HL-60 (cell line): Measurements from ENCODE around the gene FAM171A1.

Source experiments
- DNase-seq, 2 experiments: peaks; one replicate each; pipeline ENCODE4 v3.0.0-alpha.2; 2010 to 2020; ENCODE audit warnings: low read depth in 1 of 2, low spot score in 1 of 2
- H3K27ac ChIP-seq: fragments of 250-450 bp; sonication (Bioruptor Pico); replicated peaks from 2 replicates; pipeline ENCODE4 v1.5.1; 2020; ENCODE audit warnings: mild to moderate bottlenecking, moderate library complexity
- H3K27me3 ChIP-seq: fragments of 250-450 bp; sonication (Bioruptor Pico); 2 replicates; pipeline ENCODE4 v1.5.1; 2021; ENCODE audit warnings: mild to moderate bottlenecking, moderate library complexity; ENCODE audit not compliant: insufficient read depth, poor library complexity, severe bottlenecking
- H3K4me3 ChIP-seq: replicated peaks from 2 replicates; pipeline ENCODE4 v1.5.1; 2011; ENCODE audit warnings: mild to moderate bottlenecking, control low read depth, low read length; ENCODE audit not compliant: insufficient read depth
- GABPA ChIP-seq: IDR thresholded peaks from 2 replicates; pipeline ENCODE4 v1.6.1; 2012; ENCODE audit warnings: low read depth
- POLR2AphosphoS5 ChIP-seq: IDR thresholded peaks from 2 replicates; pipeline ENCODE4 v1.6.1; 2012; ENCODE audit warnings: low read depth
- SPI1 ChIP-seq: IDR thresholded peaks from 2 replicates; pipeline ENCODE4 v1.6.1; 2012; ENCODE audit warnings: low read depth, mild to moderate bottlenecking, borderline replicate concordance
- TF ChIP-seq, protein P1 (sequence below): IDR thresholded peaks from one replicate; pipeline ENCODE4 v1.5.1; 2011; ENCODE audit warnings: low read length, control low read depth, inconsistent platforms; ENCODE audit not compliant: insufficient read depth
- TF ChIP-seq, protein P2 (sequence below): IDR thresholded peaks from 2 replicates; pipeline ENCODE4 v1.6.1; 2012; ENCODE audit warnings: low read depth; ENCODE audit not compliant: insufficient replicate concordance

The FAM171A1 gene

DNA sequence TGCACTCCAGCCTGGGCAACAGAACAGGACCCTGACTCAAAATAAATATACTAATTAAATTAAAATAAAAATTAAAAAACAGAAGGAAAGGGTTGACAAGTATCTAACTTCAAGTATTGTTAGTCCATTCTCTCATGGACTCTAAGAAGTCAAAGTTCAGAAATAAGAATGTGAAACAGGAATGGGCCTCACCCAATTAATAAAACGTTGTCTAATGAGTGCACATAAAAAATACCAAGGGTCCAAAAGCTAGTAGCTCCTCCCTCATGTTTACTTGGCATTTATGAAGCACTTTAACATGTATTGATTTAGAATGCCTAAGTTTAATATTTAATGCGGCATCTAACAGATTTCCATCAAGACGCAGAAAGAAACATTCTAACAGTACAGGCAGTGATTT is 18.9 kb downstream of the FAM171A1 start:
- DNase-seq = no peak
- TF ChIP-seq GABPA = no peak
- TF ChIP-seq, protein P1, sequence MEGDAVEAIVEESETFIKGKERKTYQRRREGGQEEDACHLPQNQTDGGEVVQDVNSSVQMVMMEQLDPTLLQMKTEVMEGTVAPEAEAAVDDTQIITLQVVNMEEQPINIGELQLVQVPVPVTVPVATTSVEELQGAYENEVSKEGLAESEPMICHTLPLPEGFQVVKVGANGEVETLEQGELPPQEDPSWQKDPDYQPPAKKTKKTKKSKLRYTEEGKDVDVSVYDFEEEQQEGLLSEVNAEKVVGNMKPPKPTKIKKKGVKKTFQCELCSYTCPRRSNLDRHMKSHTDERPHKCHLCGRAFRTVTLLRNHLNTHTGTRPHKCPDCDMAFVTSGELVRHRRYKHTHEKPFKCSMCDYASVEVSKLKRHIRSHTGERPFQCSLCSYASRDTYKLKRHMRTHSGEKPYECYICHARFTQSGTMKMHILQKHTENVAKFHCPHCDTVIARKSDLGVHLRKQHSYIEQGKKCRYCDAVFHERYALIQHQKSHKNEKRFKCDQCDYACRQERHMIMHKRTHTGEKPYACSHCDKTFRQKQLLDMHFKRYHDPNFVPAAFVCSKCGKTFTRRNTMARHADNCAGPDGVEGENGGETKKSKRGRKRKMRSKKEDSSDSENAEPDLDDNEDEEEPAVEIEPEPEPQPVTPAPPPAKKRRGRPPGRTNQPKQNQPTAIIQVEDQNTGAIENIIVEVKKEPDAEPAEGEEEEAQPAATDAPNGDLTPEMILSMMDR = no peak
- Histone ChIP-seq H3K27me3 (no peaks in the 10 kb centered on the region), H3K4me3 (no peak overlapping the region), H3K27ac (no peak overlapping the region)

DNA sequence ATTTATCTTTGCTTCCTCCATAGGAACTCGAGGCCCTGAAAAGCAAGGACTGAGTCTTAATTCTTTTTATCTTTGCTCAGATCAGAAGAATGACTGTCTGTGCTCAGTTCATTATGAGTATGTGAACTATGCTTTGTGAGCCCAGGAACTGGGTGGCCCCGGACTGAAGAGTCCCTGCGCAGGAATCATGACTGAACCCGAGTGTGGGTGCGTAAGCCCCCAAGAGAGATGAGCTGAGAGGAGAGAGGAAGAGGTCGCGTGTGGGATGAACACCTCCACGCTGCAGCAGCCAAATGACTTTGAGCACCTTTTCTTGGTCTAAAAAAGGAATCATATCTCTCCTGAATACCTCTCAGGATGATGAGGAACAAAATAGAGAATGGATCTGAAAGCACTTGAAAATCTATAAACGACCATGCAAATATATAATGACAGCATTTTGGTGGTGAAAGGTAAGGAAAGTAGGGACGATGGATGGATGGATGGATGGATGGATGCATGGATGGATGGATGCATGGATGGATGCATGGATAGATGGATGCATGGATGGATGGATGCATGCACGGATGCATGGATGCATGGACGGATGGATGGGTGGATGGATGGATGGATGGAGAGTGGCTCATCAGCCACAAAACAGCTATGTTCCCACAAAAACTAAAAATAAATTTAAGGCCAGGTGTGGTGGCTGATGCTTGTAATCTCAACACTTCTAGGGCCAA is 19.8 kb downstream of the FAM171A1 start:
- TF ChIP-seq, protein P2, sequence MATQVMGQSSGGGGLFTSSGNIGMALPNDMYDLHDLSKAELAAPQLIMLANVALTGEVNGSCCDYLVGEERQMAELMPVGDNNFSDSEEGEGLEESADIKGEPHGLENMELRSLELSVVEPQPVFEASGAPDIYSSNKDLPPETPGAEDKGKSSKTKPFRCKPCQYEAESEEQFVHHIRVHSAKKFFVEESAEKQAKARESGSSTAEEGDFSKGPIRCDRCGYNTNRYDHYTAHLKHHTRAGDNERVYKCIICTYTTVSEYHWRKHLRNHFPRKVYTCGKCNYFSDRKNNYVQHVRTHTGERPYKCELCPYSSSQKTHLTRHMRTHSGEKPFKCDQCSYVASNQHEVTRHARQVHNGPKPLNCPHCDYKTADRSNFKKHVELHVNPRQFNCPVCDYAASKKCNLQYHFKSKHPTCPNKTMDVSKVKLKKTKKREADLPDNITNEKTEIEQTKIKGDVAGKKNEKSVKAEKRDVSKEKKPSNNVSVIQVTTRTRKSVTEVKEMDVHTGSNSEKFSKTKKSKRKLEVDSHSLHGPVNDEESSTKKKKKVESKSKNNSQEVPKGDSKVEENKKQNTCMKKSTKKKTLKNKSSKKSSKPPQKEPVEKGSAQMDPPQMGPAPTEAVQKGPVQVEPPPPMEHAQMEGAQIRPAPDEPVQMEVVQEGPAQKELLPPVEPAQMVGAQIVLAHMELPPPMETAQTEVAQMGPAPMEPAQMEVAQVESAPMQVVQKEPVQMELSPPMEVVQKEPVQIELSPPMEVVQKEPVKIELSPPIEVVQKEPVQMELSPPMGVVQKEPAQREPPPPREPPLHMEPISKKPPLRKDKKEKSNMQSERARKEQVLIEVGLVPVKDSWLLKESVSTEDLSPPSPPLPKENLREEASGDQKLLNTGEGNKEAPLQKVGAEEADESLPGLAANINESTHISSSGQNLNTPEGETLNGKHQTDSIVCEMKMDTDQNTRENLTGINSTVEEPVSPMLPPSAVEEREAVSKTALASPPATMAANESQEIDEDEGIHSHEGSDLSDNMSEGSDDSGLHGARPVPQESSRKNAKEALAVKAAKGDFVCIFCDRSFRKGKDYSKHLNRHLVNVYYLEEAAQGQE = no peak
- TF ChIP-seq SPI1 (no peak), POLR2AphosphoS5 (no peak)
- Histone ChIP-seq H3K27ac (no peak overlapping the region), H3K27me3 (no peaks in the 10 kb centered on the region), H3K4me3 (no peak overlapping the region)
- no peak for DNase-seq

DNA sequence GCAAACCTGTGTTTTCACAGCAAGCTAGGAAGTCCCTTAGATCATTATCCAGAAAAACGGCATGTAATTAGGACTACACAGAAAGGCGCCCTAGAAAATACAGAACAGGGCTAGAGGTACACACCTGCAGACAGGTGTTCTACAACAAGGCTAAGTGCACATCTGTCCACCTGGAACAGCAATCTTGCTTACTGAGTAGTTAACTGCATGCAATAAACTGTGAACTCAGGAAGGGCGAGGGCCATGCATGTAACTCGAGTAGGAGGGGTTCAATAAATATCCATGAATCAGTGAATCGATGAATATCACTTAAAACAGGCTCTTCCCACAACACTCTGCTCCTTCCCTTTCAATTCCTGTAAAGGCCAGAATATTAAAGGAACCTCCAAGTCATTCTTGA is 22.0 kb downstream of the FAM171A1 start:
- Histone ChIP-seq H3K4me3 (no peak overlapping the region), H3K27ac (no peak overlapping the region)
- TF ChIP-seq, protein P1 = no peak
- TF ChIP-seq GABPA = no peak
- TF ChIP-seq, protein P2 = no peak
- no peak for TF ChIP-seq POLR2AphosphoS5
- TF ChIP-seq SPI1 = no peak

DNA sequence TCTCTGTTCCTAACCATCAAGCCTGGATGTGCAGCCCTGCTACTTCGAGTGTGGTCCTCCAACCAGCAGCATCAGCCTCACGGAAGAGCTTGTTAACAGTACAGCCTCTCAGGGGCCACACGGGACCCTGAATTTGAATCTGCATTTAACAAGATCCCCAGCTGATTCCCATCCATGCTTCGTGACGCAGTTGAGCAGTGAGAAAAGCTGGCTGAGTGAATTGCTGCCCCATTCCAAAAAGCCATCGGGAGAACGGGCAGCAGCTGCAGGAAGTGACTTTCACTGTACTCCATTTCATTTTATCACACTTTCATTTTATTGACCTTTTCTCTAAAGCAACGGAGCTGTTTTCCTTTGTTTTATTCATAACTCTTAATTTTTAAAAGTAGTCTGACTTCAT is 22.5 kb downstream of the FAM171A1 start:
- H3K27ac ChIP-seq = no peak overlapping the region
- H3K4me3 ChIP-seq = no peak overlapping the region
- DNase-seq = no peak
- TF ChIP-seq POLR2AphosphoS5 = no peak
- no peaks in the 10 kb centered on the region for H3K27me3 ChIP-seq

More for the DNA sequence above, 22.0 kb downstream of the FAM171A1 start:
- no peaks in the 10 kb centered on the region for H3K27me3 ChIP-seq
- DNase-seq = no peak

GRCh38 chr10:15347150-15347549 is 23.9 kb downstream of the FAM171A1 start:
- H3K27ac ChIP-seq = no peak overlapping the region
- TF ChIP-seq SPI1 (no peak), POLR2AphosphoS5 (no peak), GABPA (no peak)
- TF ChIP-seq, protein P2 = no peak
- TF ChIP-seq, protein P1 = no peak
- no peak for DNase-seq
- H3K4me3 ChIP-seq = no peak overlapping the region
- no peaks in the 10 kb centered on the region for H3K27me3 ChIP-seq
